GM23338 (cell line): ENCODE results near the gene PFKP. TPM values are rescaled to one million over a fixed set of nuclear protein-coding genes. Genes with fewer than 3 reads are reported as not detected.

Experiments
- ATAC-seq: fragments of 200-7000 bp; cut with Tn5 transposase; 3 replicates; pipeline ENCODE4 v1.9.1; 2020
- DNase-seq: peaks from one replicate; pipeline ENCODE4 v3.0.0-alpha.2; 2015; ENCODE audit warnings: low spot score
- H2AFZ ChIP-seq: fragments of 200-600 bp; sonication (generic); 2 replicates; pipeline ENCODE4 v1.8.0; 2016; ENCODE audit warnings: antibody characterized with exemption, mild to moderate bottlenecking, moderate library complexity
- H3F3A ChIP-seq: fragments of 200-600 bp; sonication (generic); replicated peaks from 2 replicates; pipeline ENCODE4 v1.8.0; 2017; ENCODE audit warnings: antibody characterized with exemption, mixed run types, low read depth
- H3K27ac ChIP-seq: fragments of 200-600 bp; sonication (generic); 2 replicates; pipeline ENCODE4 v1.6.1; 2016; ENCODE audit warnings: low read depth
- H3K27me3 ChIP-seq: fragments of 200-600 bp; sonication (generic); 2 replicates; pipeline ENCODE4 v1.8.0; 2016; ENCODE audit warnings: mild to moderate bottlenecking, mixed run types, moderate library complexity; ENCODE audit not compliant: insufficient read depth
- H3K36me3 ChIP-seq: fragments of 200-600 bp; sonication (generic); 2 replicates; pipeline ENCODE4 v1.8.0; 2016; ENCODE audit warnings: mild to moderate bottlenecking; ENCODE audit not compliant: insufficient read depth
- H3K4me1 ChIP-seq: fragments of 200-600 bp; sonication (generic); 2 replicates; pipeline ENCODE4 v1.8.0; 2016; ENCODE audit warnings: mild to moderate bottlenecking, moderate library complexity; ENCODE audit not compliant: insufficient read depth
- H3K4me2 ChIP-seq: fragments of 200-600 bp; sonication (generic); 2 replicates; pipeline ENCODE4 v1.7.1; 2017; ENCODE audit warnings: mixed run types
- H3K4me3 ChIP-seq: fragments of 200-600 bp; sonication (generic); 2 replicates; pipeline ENCODE4 v1.6.1; 2016; ENCODE audit warnings: mixed run types
- H3K79me2 ChIP-seq: fragments of 200-600 bp; sonication (generic); replicated peaks from 2 replicates; pipeline ENCODE4 v1.8.0; 2017; ENCODE audit warnings: mild to moderate bottlenecking; ENCODE audit not compliant: insufficient read depth
- H3K9me2 ChIP-seq: fragments of 200-600 bp; sonication (generic); 2 replicates; pipeline ENCODE4 v1.8.0; 2017; ENCODE audit not compliant: insufficient read depth
- H4K20me1 ChIP-seq: fragments of 200-600 bp; sonication (generic); replicated peaks from 2 replicates; pipeline ENCODE4 v1.8.0; 2017; ENCODE audit warnings: mild to moderate bottlenecking; ENCODE audit not compliant: insufficient read depth
- H3K27ac Mint-ChIP-seq: 2 replicates; pipeline ENCODE4 v1.8.0; 2020; ENCODE audit warnings: inconsistent platforms, mild to moderate bottlenecking, moderate library complexity, mixed read lengths
- H3K27me3 Mint-ChIP-seq: 3 replicates; pipeline ENCODE4 v1.8.0; 2022; ENCODE audit warnings: low read depth, mild to moderate bottlenecking, moderate library complexity, mixed read lengths, inconsistent platforms; ENCODE audit not compliant: insufficient read depth, poor library complexity
- H3K36me3 Mint-ChIP-seq: 3 replicates; pipeline ENCODE4 v1.8.0; 2021; ENCODE audit warnings: low read depth, mild to moderate bottlenecking, inconsistent platforms, moderate library complexity, mixed read lengths
- H3K4me1 Mint-ChIP-seq: 3 replicates; pipeline ENCODE4 v1.8.0; 2020; ENCODE audit warnings: mild to moderate bottlenecking, inconsistent platforms, mixed read lengths
- H3K4me3 Mint-ChIP-seq: 3 replicates; pipeline ENCODE4 v1.8.0; 2021; ENCODE audit warnings: moderate library complexity, mild to moderate bottlenecking, inconsistent platforms, mixed read lengths
- H3K9me3 Mint-ChIP-seq: 3 replicates; pipeline ENCODE4 v1.8.0; 2020; ENCODE audit warnings: moderate library complexity, mild to moderate bottlenecking, inconsistent platforms, mixed read lengths
- CREB1 ChIP-seq: fragments of 250-450 bp; sonication (Bioruptor Pico); IDR thresholded peaks from 2 replicates; pipeline ENCODE4 v1.5.0; 2020; ENCODE audit warnings: low read depth, mild to moderate bottlenecking, moderate library complexity
- CTCF ChIP-seq, 2 experiments: fragments of 200-600 bp in 1 of 2; sonication (generic) in 1 of 2; conservative IDR thresholded peaks; 2 replicates each; pipeline versions ENCODE4 v1.5.1 to v1.6.1; 2016 to 2017; ENCODE audit warnings: antibody characterized with exemption in 2 of 2, low read depth in 2 of 2, mild to moderate bottlenecking in 2 of 2, moderate library complexity in 1 of 2
- ETS1 ChIP-seq: IDR thresholded peaks from 2 replicates; pipeline ENCODE4 v1.6.1; 2016; ENCODE audit warnings: antibody characterized with exemption
- EZH2 ChIP-seq: fragments of 200-600 bp; sonication (generic); IDR thresholded peaks from one replicate; pipeline ENCODE4 v1.8.0; 2017; ENCODE audit warnings: antibody characterized with exemption, mild to moderate bottlenecking, low read depth; ENCODE audit not compliant: unreplicated experiment
- EZH2phosphoT487 ChIP-seq: fragments of 200-600 bp; sonication (generic); IDR thresholded peaks from one replicate; pipeline ENCODE4 v1.8.1; 2018; ENCODE audit warnings: antibody characterized with exemption; ENCODE audit not compliant: unreplicated experiment
- JUNB ChIP-seq: IDR thresholded peaks from one replicate; pipeline ENCODE4 v1.6.1; 2016; ENCODE audit warnings: antibody characterized with exemption; ENCODE audit not compliant: unreplicated experiment
- NANOG ChIP-seq: IDR thresholded peaks from 2 replicates; pipeline ENCODE4 v1.6.1; 2016; ENCODE audit warnings: antibody characterized with exemption, borderline replicate concordance
- POLR2AphosphoS5 ChIP-seq: IDR thresholded peaks from 2 replicates; pipeline ENCODE4 v1.6.1; 2016; ENCODE audit warnings: antibody characterized with exemption, low read depth
- REST ChIP-seq: IDR thresholded peaks from one replicate; pipeline ENCODE4 v1.6.1; 2018; ENCODE audit warnings: antibody characterized with exemption; ENCODE audit not compliant: unreplicated experiment
- STAT1 ChIP-seq: IDR thresholded peaks from one replicate; pipeline ENCODE4 v1.6.1; 2016; ENCODE audit warnings: antibody characterized with exemption; ENCODE audit not compliant: unreplicated experiment
- ZNF114 ChIP-seq: fragments of 250-450 bp; sonication (Bioruptor Pico); IDR thresholded peaks from 2 replicates; pipeline ENCODE4 v1.5.0; 2020; ENCODE audit warnings: mild to moderate bottlenecking, moderate library complexity
- ZNF331 ChIP-seq: fragments of 250-450 bp; sonication (Bioruptor Pico); IDR thresholded peaks from 2 replicates; pipeline ENCODE4 v1.5.0; 2020; ENCODE audit warnings: low read depth, mild to moderate bottlenecking, moderate library complexity
- ZNF462 ChIP-seq: fragments of 250-450 bp; sonication (Bioruptor Pico); IDR thresholded peaks from 2 replicates; pipeline ENCODE4 v1.5.0; 2020; ENCODE audit warnings: mild to moderate bottlenecking, moderate library complexity
- polyA plus RNA-seq: library from polyadenylated mRNA; unstranded; fragments of >200 nt; fragmentation: Nextera tagmentation; extraction: Ambion mirVana; gene quantifications from 2 replicates; pipeline ENCODE4 v1.2.1, GENCODE V29; 2016
- total RNA-seq: library from RNA; depleted of rRNA; stranded (reverse); fragments of >200 nt; shearing (Covaris generic); gene quantifications from 2 replicates; pipeline ENCODE4 v1.2.3, GENCODE V29; 2014

The PFKP gene
- total and polyA plus RNA-seq, 2 experiments from 2014 or later: 56.3 to 120 TPM

GRCh38 chr10:3091921-3092320 lies 24.6 kb downstream of the PFKP start:
- Histone ChIP-seq H3K27me3 (no peaks in the 10 kb centered on the region), H4K20me1 (peaks cover 23% of the 10 kb centered on the region), H3K4me2 (no peak overlapping the region), H3K36me3 (peaks cover 5% of the 10 kb centered on the region; the same call in 1 of the 2 replicates), H3K27ac (no peak overlapping the region), H3K4me1 (peaks cover 19% of the 10 kb centered on the region), H2AFZ (no peak overlapping the region), H3K79me2 (peaks cover 97% of the 10 kb centered on the region), H3F3A (no peaks in the 10 kb centered on the region), H3K4me3 (no peak overlapping the region), H3K9me2 (no peaks in the 10 kb centered on the region)
- no peak for ATAC-seq
- Mint-ChIP-seq H3K27me3 (peaks cover 10% of the 10 kb centered on the region), H3K36me3 (peaks cover 28% of the 10 kb centered on the region; the same call in 2 of the 3 replicates), H3K9me3 (no peaks in the 10 kb centered on the region; the same call in 2 of the 3 replicates), H3K27ac (no peak overlapping the region), H3K4me3 (no peak overlapping the region), H3K4me1 (peaks cover 38% of the 10 kb centered on the region)
- TF ChIP-seq POLR2AphosphoS5 (no peak), ZNF114 (CRISPR knock-in tag) (no peak), CREB1 (no peak), NANOG (no peak), EZH2 (no peak), REST (no peak), EZH2phosphoT487 (no peak), STAT1 (no peak), ZNF331 (CRISPR knock-in tag) (no peak), ETS1 (no peak), JUNB (no peak), CTCF (conservative IDR thresholded peaks at IDR 0.05; ENCODE audit: low read depth in 2 of 2) (no peak), ZNF462 (CRISPR knock-in tag) (no peak)
- DNase-seq: no peak
